CD4-positive, alpha-beta T cell (primary cell): ENCODE measurements around the gene GATA5. TPM values are rescaled to one million over a fixed set of nuclear protein-coding genes. Genes with fewer than 3 reads are reported as not detected.

Experiments used
- ATAC-seq: fragments of 200-7000 bp; cut with Tn5 transposase; one replicate; pipeline ENCODE4 v1.10.0; 2022; ENCODE audit warnings: mild to moderate bottlenecking; ENCODE audit not compliant: poor library complexity
- CTCF ChIA-PET: fragments of 350-600 bp; sonication (Branson Sonifier 250); formaldehyde crosslinking; loops from one replicate; lab custom pipeline; 2021; ENCODE audit warnings: antibody characterized with exemption, inconsistent platforms; lab: Charles Lee
- POLR2A ChIA-PET: fragments of 350-600 bp; sonication (Branson Sonifier 250); formaldehyde crosslinking; loops from one replicate; lab custom pipeline; 2021; ENCODE audit warnings: antibody characterized with exemption, inconsistent platforms; lab: Charles Lee
- DNase-seq, 14 experiments: peaks; one replicate each; pipeline ENCODE4 v3.0.0-alpha.2; 2013 to 2020; ENCODE audit warnings: mixed read lengths in 2 of 14
- H3K27ac ChIP-seq, 2 donors: one replicate each; pipeline versions ENCODE4 v1.5.1 to v1.7.0; 2013; ENCODE audit warnings: low read length in 2 of 2, low read depth in 1 of 2, mild to moderate bottlenecking in 1 of 2
- H3K27me3 ChIP-seq, 2 experiments: 1 replicate in 1 of 2; 2 replicates in 1 of 2; pipeline versions ENCODE4 v1.6.1 to v1.7.0; 2013; ENCODE audit warnings: low read length in 2 of 2, control low read depth in 1 of 2, mild to moderate bottlenecking in 1 of 2, moderate library complexity in 1 of 2; ENCODE audit not compliant: insufficient read depth in 2 of 2, control insufficient read depth in 1 of 2
- H3K36me3 ChIP-seq: one replicate; pipeline ENCODE4 v1.6.1; 2013; ENCODE audit warnings: low read length, control low read depth; ENCODE audit not compliant: insufficient read depth
- H3K4me1 ChIP-seq: one replicate; pipeline ENCODE4 v1.6.1; 2013; ENCODE audit warnings: low read length, control low read depth; ENCODE audit not compliant: insufficient read depth
- H3K4me3 ChIP-seq: one replicate; pipeline ENCODE4 v1.5.1; 2013; ENCODE audit warnings: mild to moderate bottlenecking, low read length, moderate library complexity
- H3K9me3 ChIP-seq, 2 experiments: 1 replicate in 1 of 2; 2 replicates in 1 of 2; pipeline versions ENCODE4 v1.6.1 to v1.7.0; 2013; ENCODE audit warnings: low read length in 2 of 2, mild to moderate bottlenecking in 2 of 2, control low read depth in 1 of 2, moderate library complexity in 1 of 2; ENCODE audit not compliant: control insufficient read depth in 1 of 2, insufficient read depth in 1 of 2
- H3K27ac Mint-ChIP-seq: one replicate; pipeline ENCODE4 v1.8.0; 2020; ENCODE audit warnings: mixed read lengths
- H3K27me3 Mint-ChIP-seq: one replicate; pipeline ENCODE4 v1.8.0; 2021; ENCODE audit warnings: mixed read lengths
- H3K36me3 Mint-ChIP-seq: one replicate; pipeline ENCODE4 v1.8.0; 2021; ENCODE audit warnings: low read depth, mixed read lengths
- H3K4me1 Mint-ChIP-seq: one replicate; pipeline ENCODE4 v1.8.0; 2021; ENCODE audit warnings: low read depth, mixed read lengths
- H3K4me3 Mint-ChIP-seq: one replicate; pipeline ENCODE4 v1.8.0; 2020; ENCODE audit warnings: mild to moderate bottlenecking, mixed read lengths
- H3K9me3 Mint-ChIP-seq: one replicate; pipeline ENCODE4 v1.8.0; 2020; ENCODE audit warnings: mixed read lengths
- intact Hi-C, 2 experiments: fragments of 100-400 bp; cut with DNase I in 1 of 2; cut with micrococcal nuclease in 1 of 2; formaldehyde crosslinking; loops; one replicate each; pipeline versions ENCODE4 v1.15.1 to v1.9.0; 2023 to 2025; cut with DNase I, micrococcal nuclease
- total RNA-seq, 174 experiments: library from RNA in 2 of 174; stranded (reverse) in 2 of 174; gene quantifications; one replicate each; pipeline ENCODE4 v1.2.3 and lab custom pipeline; 2021 to 2026
- TF ChIP-seq, protein P1 (sequence below): fragments of 200-600 bp; IDR thresholded peaks from one replicate; pipeline ENCODE4 v1.8.0; 2022; ENCODE audit warnings: antibody characterized with exemption, mild to moderate bottlenecking

The GATA5 gene
- total RNA-seq, 2 experiments from 2014 or later: not detected

GRCh38 chr20:62446888-62447869 is 28.6 kb downstream of the GATA5 start:
- Histone ChIP-seq H3K27ac (no peak overlapping the region), H3K36me3 (no peaks in the 10 kb centered on the region), H3K4me3 (no peak overlapping the region), H3K9me3 (no peaks in the 10 kb centered on the region), H3K4me1 (no peaks in the 10 kb centered on the region), H3K27me3 (peaks cover 0 to under 1% of the 10 kb centered on the region in 2 experiments)
- ATAC-seq (no peak), DNase-seq (no peak)
- no peak overlapping the region for H3K27ac Mint-ChIP-seq
- H3K4me1 Mint-ChIP-seq: no peaks in the 10 kb centered on the region
- intact Hi-C loops: no loop called here
- no peaks in the 10 kb centered on the region for H3K36me3 Mint-ChIP-seq
- H3K4me3 Mint-ChIP-seq: no peak overlapping the region
- TF ChIP-seq, protein P1, sequence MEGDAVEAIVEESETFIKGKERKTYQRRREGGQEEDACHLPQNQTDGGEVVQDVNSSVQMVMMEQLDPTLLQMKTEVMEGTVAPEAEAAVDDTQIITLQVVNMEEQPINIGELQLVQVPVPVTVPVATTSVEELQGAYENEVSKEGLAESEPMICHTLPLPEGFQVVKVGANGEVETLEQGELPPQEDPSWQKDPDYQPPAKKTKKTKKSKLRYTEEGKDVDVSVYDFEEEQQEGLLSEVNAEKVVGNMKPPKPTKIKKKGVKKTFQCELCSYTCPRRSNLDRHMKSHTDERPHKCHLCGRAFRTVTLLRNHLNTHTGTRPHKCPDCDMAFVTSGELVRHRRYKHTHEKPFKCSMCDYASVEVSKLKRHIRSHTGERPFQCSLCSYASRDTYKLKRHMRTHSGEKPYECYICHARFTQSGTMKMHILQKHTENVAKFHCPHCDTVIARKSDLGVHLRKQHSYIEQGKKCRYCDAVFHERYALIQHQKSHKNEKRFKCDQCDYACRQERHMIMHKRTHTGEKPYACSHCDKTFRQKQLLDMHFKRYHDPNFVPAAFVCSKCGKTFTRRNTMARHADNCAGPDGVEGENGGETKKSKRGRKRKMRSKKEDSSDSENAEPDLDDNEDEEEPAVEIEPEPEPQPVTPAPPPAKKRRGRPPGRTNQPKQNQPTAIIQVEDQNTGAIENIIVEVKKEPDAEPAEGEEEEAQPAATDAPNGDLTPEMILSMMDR: no peak
- H3K27me3 Mint-ChIP-seq: peaks cover 16% of the 10 kb centered on the region
- POLR2A ChIA-PET: no interaction called here
- CTCF ChIA-PET: no interaction called here
- no peaks in the 10 kb centered on the region for H3K9me3 Mint-ChIP-seq

GRCh38 chr20:62446481-62446880 is 29.3 kb downstream of the GATA5 start:
- no peaks in the 10 kb centered on the region for H3K4me1 ChIP-seq
- TF ChIP-seq, protein P1: no peak
- POLR2A ChIA-PET: no interaction called here
- peaks cover 0 to 3% of the 10 kb centered on the region in 2 experiments for H3K9me3 ChIP-seq
- peaks cover 2 to 5% of the 10 kb centered on the region in 2 experiments for H3K27me3 ChIP-seq
- ATAC-seq (no peak), DNase-seq (no peak)
- Mint-ChIP-seq H3K9me3 (no peaks in the 10 kb centered on the region), H3K36me3 (no peaks in the 10 kb centered on the region), H3K27me3 (peaks cover 16% of the 10 kb centered on the region), H3K4me3 (no peak overlapping the region), H3K27ac (no peak overlapping the region), H3K4me1 (no peaks in the 10 kb centered on the region)
- CTCF ChIA-PET: no interaction called here
- intact Hi-C loops: no loop called here
- H3K4me3 ChIP-seq: no peak overlapping the region
- no peak overlapping the region for H3K27ac ChIP-seq
- H3K36me3 ChIP-seq: no peaks in the 10 kb centered on the region

DNA sequence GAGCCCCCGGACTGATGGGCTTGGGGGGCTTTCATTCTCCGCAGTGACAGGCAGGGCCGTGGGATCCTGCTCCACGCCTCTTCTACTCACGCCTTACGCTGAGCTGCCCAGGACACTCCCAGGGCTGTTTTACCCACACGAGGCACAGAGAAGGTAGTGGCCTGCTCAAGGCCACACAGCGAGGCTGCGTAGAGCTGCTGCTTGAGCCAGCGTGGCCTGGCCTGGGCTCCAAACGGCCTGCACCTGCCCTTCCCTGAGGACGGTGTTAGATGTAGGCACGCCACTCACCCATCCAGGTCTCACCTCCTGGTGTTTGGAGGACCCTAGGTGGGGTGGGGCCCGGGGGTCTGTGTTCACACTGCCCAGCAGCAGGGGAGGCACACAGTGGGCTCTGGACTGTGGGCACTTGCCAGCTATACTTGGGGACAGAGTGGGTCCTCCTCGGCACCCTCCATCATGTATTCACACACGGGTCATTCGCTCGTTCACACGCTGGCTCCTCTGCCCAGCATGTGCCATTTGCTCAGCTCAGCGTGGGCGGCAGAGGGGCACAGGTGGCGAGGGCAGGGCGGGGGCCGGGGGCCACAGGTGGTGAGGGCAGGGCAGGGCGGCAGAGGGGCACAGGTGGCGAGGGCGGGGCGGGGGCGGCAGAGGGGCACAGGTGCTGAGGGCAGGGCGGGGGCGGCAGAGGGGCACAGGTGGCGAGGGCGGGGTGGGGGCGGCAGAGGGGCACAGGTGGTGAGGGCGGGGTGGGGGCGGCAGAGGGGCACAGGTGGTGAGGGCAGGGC is 30.0 kb downstream of the GATA5 start:
- Histone ChIP-seq H3K4me3 (no peak overlapping the region), H3K36me3 (no peaks in the 10 kb centered on the region), H3K9me3 (peaks cover 0 to 3% of the 10 kb centered on the region in 2 experiments), H3K27ac (no peak overlapping the region), H3K27me3 (peaks cover 2 to 5% of the 10 kb centered on the region in 2 experiments), H3K4me1 (no peaks in the 10 kb centered on the region)
- TF ChIP-seq, protein P1: no peak
- ATAC-seq: no peak
- H3K27me3 Mint-ChIP-seq: peaks cover 16% of the 10 kb centered on the region
- H3K4me1 Mint-ChIP-seq: no peaks in the 10 kb centered on the region
- H3K4me3 Mint-ChIP-seq: no peak overlapping the region
- no peaks in the 10 kb centered on the region for H3K36me3 Mint-ChIP-seq
- POLR2A ChIA-PET: no interaction called here
- H3K9me3 Mint-ChIP-seq: no peaks in the 10 kb centered on the region
- CTCF ChIA-PET: no interaction called here
- intact Hi-C loops: no loop called here
- no peak overlapping the region for H3K27ac Mint-ChIP-seq
- DNase-seq: no peak
